Fibroblast of the aortic adventitia (primary cell): ENCODE data around the gene SMARCD2. TPM values are rescaled to one million over a fixed set of nuclear protein-coding genes. Genes with fewer than 3 reads are reported as not detected.

ENCODE experiments used
- DNase-seq: peaks from one replicate; pipeline ENCODE4 v3.0.0-alpha.2; 2010; ENCODE audit warnings: low read depth
- H3K4me3 ChIP-seq: 2 replicates; pipeline ENCODE4 v1.5.1; 2011; ENCODE audit warnings: low read depth, mild to moderate bottlenecking, control low read depth, low read length, moderate library complexity
- CTCF ChIP-seq: IDR thresholded peaks from 2 replicates; pipeline ENCODE4 v1.5.1; 2011; ENCODE audit warnings: mild to moderate bottlenecking, low read length, control low read depth, inconsistent platforms; ENCODE audit not compliant: insufficient read depth
- total RNA-seq: library from RNA; depleted of rRNA; stranded (reverse); fragments of >200 nt; gene quantifications from 2 replicates; pipeline ENCODE4 v1.2.3, GENCODE V29; 2012; ENCODE audit warnings: low replicate concordance

Gene SMARCD2
- total RNA-seq, 1 donor: 50.1 TPM

- no peak overlapping the region for H3K4me3 ChIP-seq
- no peak for TF ChIP-seq CTCF
- DNase-seq: no peak
These were observed 21.4 kb downstream of the SMARCD2 start for GRCh38 chr17:63820963-63821561.

GRCh38 chr17:63819585-63820537, 22.6 kb downstream of the SMARCD2 start:
- DNase-seq: no peak
- H3K4me3 ChIP-seq: no peak overlapping the region
- TF ChIP-seq CTCF: no peak

- TF ChIP-seq CTCF: no peak
- no peak overlapping the region for H3K4me3 ChIP-seq
- no peak for DNase-seq
These were observed 23.4 kb downstream of the SMARCD2 start for GRCh38 chr17:63819131-63819530.

- DNase-seq: no peak
These were observed 24.6 kb downstream of the SMARCD2 start for GRCh38 chr17:63817736-63818385.

GRCh38 chr17:63816669-63817068, 25.8 kb downstream of the SMARCD2 start:
- no peak overlapping the region for H3K4me3 ChIP-seq
- no peak for DNase-seq
- TF ChIP-seq CTCF: no peak

More at GRCh38 chr17:63817736-63818385, 24.6 kb downstream of the SMARCD2 start:
- H3K4me3 ChIP-seq: no peak overlapping the region
- no peak for TF ChIP-seq CTCF

- no peak overlapping the region for H3K4me3 ChIP-seq
- DNase-seq: no peak
- no peak for TF ChIP-seq CTCF
These were observed 26.4 kb downstream of the SMARCD2 start for GRCh38 chr17:63816123-63816522.
